Activated CD4-positive, alpha-beta T cell treated with anti-CD3 and anti-CD28 coated beads, Interleukin-2, Interleukin-4, amounts not matched to agents 100 ng/mL and 50 ng/mL, durations not matched to agents 16 hours and 8 hours (primary cell): ENCODE measurements around the gene GJA4.

Experiments
- DNase-seq: peaks from one replicate; pipeline ENCODE4 v3.0.0-alpha.2; 2020; ENCODE audit warnings: low spot score

Gene GJA4

GRCh38 chr1:34839526-34840305, 46.9 kb downstream of the GJA4 start:
- no peak for DNase-seq

- no peak for DNase-seq
Measured at GRCh38 chr1:34840426-34840825, 47.6 kb downstream of the GJA4 start.

GRCh38 chr1:34842073-34842472, 49.3 kb downstream of the GJA4 start:
- no peak for DNase-seq

- DNase-seq: no peak
Measured at GRCh38 chr1:34842952-34843371, 50.2 kb downstream of the GJA4 start.

GRCh38 chr1:34843392-34844251, 50.8 kb downstream of the GJA4 start:
- no peak for DNase-seq

- DNase-seq: no peak
Measured at GRCh38 chr1:34844252-34844634, 51.4 kb downstream of the GJA4 start.
